Stimulated activated CD4-positive, alpha-beta T cell treated with anti-CD3 and anti-CD28 coated beads, Interleukin-12 subunit alpha, Interleukin-12 subunit beta, amount 100 ng/mL, for 4 hours (primary cell): ENCODE results near the gene C17orf113.

Source experiments
- DNase-seq: peaks from one replicate; pipeline ENCODE4 v3.0.0-alpha.2; 2020

Gene C17orf113

GRCh38 chr17:42072323-42073187, 22.2 kb upstream of the C17orf113 start:
- DNase-seq = no peak

- no peak for DNase-seq
Measured at GRCh38 chr17:42071810-42072209, 21.4 kb upstream of the C17orf113 start.

GRCh38 chr17:42068979-42069378, 18.6 kb upstream of the C17orf113 start:
- DNase-seq = no peak

- peak; percentile 73 for DNase-seq
Measured at GRCh38 chr17:42067371-42068091, 17.1 kb upstream of the C17orf113 start.

DNA sequence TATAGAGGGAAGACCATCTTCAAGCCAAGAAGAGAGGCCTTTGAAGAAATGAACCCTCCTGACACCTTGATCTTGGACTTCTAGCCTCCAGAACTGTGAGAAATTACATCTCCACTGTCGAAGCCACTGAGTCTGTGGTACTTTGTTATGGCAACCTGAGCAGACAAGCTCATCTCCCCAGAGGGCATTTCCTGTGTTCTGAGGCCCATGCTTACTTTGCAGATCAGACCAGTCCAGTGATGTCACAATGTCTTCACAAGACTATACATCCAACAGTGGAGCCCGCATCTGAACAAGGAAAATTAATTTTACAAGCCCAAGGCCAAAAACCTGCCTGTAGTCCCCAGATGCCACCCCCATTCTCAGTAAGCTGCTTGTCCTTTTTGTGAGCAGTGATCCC, 14.8 kb upstream of the C17orf113 start:
- DNase-seq = no peak

DNA sequence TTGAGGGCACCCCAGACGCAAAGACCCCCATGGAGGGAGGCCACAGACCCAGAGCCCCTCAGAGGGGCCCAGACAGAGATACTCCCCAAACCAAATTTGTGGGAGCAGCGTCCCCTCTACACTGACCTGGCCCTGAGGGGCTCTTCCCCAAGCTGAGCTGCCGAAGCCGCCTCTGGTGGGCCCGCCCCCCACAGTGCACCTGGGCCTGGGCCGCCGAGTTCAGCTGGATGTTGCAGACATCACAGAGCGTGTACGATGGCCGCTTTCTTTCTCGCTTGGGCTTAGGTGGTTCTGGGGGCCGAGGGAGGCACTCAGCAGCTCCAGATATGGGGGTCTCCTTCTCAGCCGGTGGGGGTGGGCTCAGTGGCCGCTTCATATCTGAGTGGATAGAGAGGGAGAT, 12.3 kb upstream of the C17orf113 start:
- no peak for DNase-seq

GRCh38 chr17:42061646-42062487, 11.5 kb upstream of the C17orf113 start:
- no peak for DNase-seq

GRCh38 chr17:42060231-42060630, 9.8 kb upstream of the C17orf113 start:
- DNase-seq = no peak

GRCh38 chr17:42059815-42060214, 9.4 kb upstream of the C17orf113 start:
- DNase-seq = no peak

GRCh38 chr17:42058063-42058462, 7.7 kb upstream of the C17orf113 start:
- no peak for DNase-seq

DNA sequence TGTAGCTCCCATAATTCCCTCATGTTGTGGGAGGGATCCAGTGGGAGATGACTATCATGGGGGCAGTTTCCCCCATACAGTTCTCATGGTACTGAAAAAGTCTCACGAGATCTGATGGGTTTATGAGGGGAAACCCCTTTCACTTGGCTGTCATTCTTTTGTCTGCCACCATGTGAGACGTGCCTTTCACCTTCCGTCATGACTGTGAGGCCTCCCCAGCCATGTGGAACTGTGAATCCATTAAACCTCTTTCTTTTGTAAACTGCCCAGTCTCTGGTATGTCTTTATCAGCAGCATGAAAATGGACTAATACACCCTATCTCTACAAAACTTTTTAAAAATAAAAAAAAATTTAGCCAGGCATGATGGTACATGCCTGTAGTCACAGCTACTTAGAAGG, 6.2 kb upstream of the C17orf113 start:
- no peak for DNase-seq

DNA sequence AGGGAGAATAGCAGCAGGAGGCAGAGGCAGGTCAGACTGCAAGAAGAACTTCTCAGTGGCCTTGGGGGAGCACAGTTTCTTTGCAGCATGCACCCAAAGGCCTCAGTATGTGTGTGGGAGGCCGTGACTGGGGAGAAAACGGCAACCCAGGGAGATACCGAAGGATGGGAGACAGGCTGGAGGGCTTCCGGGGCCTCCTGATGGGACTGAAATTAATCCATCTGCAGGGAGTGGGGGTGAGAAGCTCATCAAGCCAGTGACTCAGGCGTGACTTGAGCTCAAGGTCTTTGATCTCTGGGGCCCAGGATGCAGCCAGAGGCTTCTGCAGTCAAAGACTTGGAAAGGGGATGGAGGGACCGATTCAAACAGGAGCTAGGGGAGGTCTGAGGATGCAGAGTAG, 5.1 kb upstream of the C17orf113 start:
- no peak for DNase-seq

GRCh38 chr17:42055027-42055426, 4.6 kb upstream of the C17orf113 start:
- no peak for DNase-seq

DNA sequence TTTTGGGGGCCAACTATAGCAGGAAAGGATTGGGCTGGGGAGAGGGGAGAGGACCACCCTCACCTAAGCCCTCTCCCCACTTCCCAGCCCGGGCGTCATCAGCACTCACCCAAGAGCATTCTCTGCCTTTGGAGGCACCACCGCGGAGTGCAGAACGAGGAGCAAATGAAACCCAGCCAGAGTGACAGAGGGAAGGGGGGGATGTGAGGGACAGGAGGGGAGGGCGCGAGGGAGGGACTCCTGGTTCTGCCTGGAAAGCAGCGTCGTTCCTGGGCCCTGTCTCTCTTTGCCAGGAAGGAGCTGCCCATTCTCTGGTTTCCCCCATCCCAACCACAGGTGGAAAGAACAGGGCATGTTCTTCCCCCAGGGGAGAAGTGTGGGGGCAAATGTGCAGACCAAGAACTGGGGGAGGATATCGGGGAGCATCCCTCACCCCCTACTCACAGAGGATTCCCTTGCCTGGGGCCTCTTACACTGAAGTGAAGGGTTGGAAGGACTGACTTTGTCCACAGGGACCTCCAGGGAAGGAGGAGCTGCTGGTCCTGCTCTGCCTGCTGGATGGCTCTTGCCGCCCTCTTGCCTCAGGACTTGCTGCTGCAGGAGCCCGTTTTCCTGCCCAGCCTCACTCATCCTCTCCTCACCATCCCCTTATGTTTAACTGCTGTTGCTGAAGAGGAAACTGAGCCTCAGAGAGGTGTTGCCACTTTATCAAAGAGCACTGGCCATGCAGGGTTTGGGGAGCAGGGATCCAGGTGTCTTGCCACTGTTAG, 3.5 kb upstream of the C17orf113 start:
- DNase-seq = no peak

DNA sequence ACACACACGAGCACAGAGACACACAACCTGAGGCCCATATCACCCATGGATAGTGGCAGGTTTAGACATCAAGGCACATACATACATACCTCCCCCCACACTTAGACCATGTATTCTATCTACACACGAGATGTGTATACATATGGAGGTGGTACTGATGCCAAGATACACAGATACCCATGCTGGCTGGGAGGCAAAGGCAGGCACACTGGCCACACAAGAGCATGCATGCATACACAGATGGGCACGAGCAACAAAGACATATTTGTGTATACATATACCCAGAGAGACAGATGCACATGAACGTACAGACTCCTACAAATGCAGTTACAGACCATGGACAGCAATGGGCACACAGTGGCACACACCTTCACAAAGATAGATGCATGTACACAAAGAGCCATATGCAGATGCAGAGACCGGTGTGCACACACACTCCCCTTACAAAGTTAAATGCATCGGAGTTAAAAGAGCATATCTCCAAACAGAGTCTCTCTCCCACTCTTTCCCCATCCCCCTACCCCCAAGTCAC, 2.0 kb upstream of the C17orf113 start:
- no peak for DNase-seq

DNA sequence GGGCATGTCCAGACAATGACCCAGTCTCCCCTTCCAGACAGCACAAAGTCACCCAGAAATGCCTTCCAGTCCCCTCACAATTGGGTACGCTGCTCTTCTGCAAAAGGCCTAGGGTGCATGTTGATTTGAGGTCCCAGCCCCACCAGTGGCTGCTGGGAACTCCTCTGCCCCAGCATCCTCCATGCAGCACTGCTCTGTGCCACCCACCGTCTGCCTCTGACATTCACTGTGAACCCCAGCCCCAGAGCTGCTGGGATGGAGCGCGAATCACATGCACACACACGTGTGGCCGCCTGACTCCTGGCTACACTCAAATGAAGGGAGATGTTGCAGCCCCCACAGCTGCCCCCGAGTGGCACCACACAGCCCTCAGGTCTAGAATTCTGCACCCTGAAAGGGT, 1.2 kb upstream of the C17orf113 start:
- DNase-seq = no peak

DNA sequence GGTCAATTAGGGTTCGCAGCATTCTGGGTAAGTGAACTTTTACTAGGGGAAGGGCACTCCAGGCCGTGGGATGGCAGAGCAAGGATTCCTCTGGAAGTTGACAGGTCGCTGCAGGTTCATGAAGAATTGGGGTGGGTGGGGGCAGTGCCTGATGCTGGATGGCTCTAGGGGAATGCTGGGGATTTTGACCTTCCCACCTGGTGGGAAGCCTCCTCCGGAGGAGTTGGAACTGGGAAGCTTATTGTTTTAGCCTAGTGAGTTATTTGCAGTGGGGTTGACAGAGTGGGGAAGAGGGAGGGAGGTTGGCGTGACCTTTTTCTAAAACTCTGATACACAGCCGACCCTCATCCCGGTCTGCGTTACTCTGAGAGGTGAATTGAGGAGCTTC, 606 bp upstream of the C17orf113 start:
- no peak for DNase-seq

GRCh38 chr17:42049834-42050392, 488 bp downstream of the C17orf113 start:
- no peak for DNase-seq

DNA sequence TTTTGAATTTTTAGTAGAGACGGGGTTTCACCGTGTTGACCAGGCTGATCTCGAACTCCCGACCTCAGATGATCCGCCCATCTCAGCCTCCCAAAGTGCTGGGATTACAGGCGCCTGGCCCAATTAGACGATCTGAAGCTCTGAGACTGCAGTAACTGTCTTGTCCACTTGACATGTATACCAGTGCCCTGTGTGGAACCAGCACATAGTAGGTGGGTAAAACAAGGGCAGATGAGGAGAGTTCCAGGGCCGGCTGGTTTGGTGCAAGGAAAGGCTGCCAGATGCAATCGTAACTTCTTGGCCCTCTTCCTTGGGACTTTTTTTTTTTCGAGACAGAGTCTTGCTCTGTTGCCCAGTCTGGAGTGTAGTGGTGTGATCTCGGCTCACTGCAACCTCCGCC, 3.1 kb downstream of the C17orf113 start:
- DNase-seq = no peak

DNA sequence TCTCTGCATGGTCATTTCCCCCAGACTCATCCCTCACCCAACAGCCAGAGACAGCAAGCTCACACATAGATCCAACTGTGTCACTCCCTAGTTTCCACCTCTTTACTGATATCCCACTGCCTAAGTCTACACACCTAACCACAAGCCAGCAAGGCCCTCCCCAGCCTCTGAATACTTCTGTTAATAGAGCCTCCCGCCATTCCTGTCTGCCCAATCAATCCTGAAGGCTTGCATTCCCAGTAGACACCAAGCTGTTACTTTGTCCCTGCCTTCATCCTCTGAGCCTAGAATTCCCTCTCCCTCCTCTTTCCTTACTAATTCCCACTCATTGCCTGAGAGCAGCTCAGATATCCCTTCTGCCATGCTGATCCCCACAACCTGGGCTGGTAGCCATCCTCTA, 4.7 kb downstream of the C17orf113 start:
- no peak for DNase-seq

- DNase-seq = no peak
Measured at GRCh38 chr17:42042598-42043319, 7.6 kb downstream of the C17orf113 start.
